ENCODE results near the gene COL19A1.
"Not testable (repeated sequence)": the region's sequence is repeated elsewhere in the genome, so short reads cannot be mapped to it uniquely, and the experiment has no call there.

Gene COL19A1

DNA sequence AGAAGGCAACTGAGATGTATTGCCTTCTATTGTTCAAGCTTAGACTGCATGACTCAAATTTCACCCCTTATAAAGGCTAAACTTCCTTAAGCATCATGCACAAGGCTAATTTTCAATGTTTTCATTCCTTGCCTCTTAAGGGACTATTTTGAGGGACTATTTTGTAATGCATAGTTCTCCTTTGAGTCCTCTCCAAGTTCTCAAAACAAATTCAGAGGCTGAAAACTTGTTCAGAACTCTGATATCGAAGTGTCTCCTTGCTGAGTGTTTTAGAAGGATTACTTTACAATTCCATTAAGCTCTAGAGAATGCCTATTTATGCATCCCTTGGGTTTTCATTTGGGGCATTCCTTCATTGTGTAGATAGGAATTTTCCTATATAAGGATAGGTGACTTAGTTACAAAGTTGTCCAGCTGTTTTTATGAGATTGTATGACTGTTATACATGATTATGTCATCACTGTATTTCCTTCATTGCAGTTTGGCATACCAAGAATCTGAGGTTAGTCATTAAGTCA is 41.7 kb downstream of the COL19A1 start:
- no peaks in the 10 kb centered on the region for H3K9me3 Mint-ChIP-seq (ENCODE audit: low read depth)
- no peaks in the 10 kb centered on the region for H3K36me3 Mint-ChIP-seq
- H3K27ac Mint-ChIP-seq = no peak overlapping the region
- no peak overlapping the region for H3K4me3 Mint-ChIP-seq
- H3K27me3 Mint-ChIP-seq = peaks cover 9% of the 10 kb centered on the region
- no peaks in the 10 kb centered on the region for H3K4me1 Mint-ChIP-seq (ENCODE audit: low read depth)

DNA sequence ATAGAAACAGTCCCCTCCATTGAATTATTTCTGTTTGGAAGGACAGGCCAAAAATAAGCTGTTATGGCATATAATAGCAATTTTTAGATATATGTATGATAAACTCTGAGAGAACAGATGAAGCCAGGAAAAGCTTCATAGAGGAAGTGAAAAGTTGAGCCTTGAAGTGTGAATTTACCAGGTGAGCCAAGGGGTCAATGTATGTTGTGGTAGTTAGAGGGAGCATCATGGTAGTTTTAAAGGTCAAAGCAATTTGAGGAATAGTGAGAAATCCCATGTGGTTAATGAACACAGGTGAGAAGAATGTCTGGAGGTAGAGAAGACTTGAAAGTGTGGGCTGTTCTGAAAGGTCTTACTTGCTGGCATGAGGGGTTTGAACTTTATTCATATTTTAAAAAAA is 47.0 kb downstream of the COL19A1 start:
- Mint-ChIP-seq H3K9me3 (ENCODE audit: low read depth) (no peaks in the 10 kb centered on the region), H3K4me1 (ENCODE audit: low read depth) (no peaks in the 10 kb centered on the region), H3K27ac (no peak overlapping the region), H3K36me3 (no peaks in the 10 kb centered on the region), H3K4me3 (no peak overlapping the region), H3K27me3 (peaks cover 8% of the 10 kb centered on the region)

GRCh38 chr6:69914015-69914485 is 47.7 kb downstream of the COL19A1 start:
- H3K4me1 Mint-ChIP-seq (ENCODE audit: low read depth) = no peaks in the 10 kb centered on the region
- H3K36me3 Mint-ChIP-seq = no peaks in the 10 kb centered on the region
- H3K4me3 Mint-ChIP-seq = no peak overlapping the region
- no peaks in the 10 kb centered on the region for H3K9me3 Mint-ChIP-seq (ENCODE audit: low read depth)
- peaks cover 8% of the 10 kb centered on the region for H3K27me3 Mint-ChIP-seq
- no peak overlapping the region for H3K27ac Mint-ChIP-seq

- H3K9me3 Mint-ChIP-seq (ENCODE audit: low read depth) = no peaks in the 10 kb centered on the region
- no peak overlapping the region for H3K4me3 Mint-ChIP-seq
- peaks cover 8% of the 10 kb centered on the region for H3K27me3 Mint-ChIP-seq
- H3K27ac Mint-ChIP-seq = no peak overlapping the region
- no peaks in the 10 kb centered on the region for H3K4me1 Mint-ChIP-seq (ENCODE audit: low read depth)
- no peaks in the 10 kb centered on the region for H3K36me3 Mint-ChIP-seq
Measured at GRCh38 chr6:69915346-69915745, 49.0 kb downstream of the COL19A1 start.

DNA sequence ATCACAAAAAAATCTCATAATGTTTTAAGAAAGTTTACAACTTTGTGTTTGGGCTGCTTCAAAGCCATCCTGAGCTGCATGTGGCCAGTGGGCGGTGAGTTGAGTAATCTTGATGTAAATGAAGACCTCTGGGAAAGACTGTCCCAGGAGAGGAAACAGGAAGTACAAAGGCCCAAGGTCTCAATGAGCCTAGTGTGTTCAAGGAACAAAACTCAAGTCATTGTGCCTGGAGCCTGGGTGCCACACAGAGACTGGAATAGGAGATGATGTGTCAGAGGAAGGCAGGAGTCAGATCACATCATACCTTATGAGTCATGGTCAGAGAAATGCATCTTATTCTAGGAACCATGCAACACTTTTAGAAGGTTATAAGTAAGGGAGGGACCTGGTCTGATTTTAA is 51.5 kb downstream of the COL19A1 start:
- Mint-ChIP-seq H3K27me3 (peaks cover 2% of the 10 kb centered on the region), H3K4me1 (ENCODE audit: low read depth) (no peaks in the 10 kb centered on the region), H3K27ac (no peak overlapping the region), H3K36me3 (no peaks in the 10 kb centered on the region), H3K9me3 (ENCODE audit: low read depth) (no peaks in the 10 kb centered on the region), H3K4me3 (no peak overlapping the region)

DNA sequence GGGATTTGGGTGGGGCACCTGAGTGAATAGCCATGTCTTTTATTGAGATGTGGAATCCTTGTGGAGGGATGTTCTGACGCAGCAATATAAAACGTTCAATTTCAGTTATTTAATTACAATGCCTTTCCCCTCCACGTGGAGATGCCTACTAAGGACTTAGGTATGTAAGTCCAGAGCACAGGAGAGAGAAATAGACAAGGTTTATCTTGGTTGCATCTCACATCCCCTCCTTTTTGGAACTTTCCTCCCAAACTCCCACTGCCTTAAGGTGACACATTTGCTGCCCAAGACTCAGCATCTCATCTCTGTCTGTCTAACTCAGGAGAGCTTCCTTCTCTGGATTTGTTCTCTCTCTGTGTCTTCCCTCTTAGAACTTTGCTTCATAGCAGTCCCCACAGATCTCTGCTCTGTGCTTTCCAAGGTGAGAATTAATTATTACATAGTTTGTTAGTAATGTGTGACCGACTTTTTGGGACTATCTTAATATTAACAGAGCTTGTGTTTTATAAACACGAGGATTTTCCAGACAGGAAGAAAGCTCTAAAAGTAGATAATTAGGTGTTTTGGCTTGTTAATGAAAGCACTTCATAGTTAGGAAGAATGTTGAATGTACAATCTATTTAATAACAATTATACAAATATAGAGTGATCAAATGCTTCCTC is 52.6 kb downstream of the COL19A1 start:
- Mint-ChIP-seq H3K4me3 (no peak overlapping the region), H3K9me3 (ENCODE audit: low read depth) (no peaks in the 10 kb centered on the region), H3K4me1 (ENCODE audit: low read depth) (no peaks in the 10 kb centered on the region), H3K27me3 (no peaks in the 10 kb centered on the region), H3K36me3 (no peaks in the 10 kb centered on the region), H3K27ac (no peak overlapping the region)

DNA sequence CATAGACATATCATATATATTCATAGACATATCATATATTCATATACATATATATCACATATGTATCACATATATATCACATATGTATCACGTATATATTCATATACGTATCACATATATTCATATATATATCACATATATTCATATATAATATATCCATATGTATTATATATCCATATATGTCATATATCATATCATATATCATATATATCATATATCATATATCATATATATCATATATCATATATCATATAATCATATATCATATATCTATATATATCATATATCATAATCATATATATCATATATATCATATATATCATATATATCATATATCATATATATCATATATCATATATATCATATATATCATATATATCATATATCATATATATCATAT is 54.7 kb downstream of the COL19A1 start:
- not testable (repeated sequence) for H3K4me1 Mint-ChIP-seq (ENCODE audit: low read depth); H3K4me3 Mint-ChIP-seq; H3K27ac Mint-ChIP-seq; H3K27me3 Mint-ChIP-seq; H3K9me3 Mint-ChIP-seq (ENCODE audit: low read depth); H3K36me3 Mint-ChIP-seq

DNA sequence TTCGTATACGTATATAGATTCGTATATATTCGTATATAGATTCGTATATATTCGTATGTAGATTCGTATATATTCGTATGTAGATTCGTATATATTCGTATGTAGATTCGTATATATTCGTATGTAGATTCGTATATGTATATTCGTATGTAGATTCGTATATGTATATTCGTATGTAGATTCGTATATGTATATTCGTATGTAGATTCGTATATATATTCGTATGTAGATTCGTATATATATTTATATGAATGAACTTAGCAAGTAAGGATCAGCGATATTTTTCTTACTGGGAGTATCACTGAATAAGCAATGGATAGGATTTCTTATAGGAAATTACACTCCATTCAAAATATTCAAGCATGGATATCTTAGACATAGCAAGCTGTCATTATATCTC is 55.3 kb downstream of the COL19A1 start:
- not testable (repeated sequence) for H3K4me3 Mint-ChIP-seq; H3K27ac Mint-ChIP-seq; H3K27me3 Mint-ChIP-seq; H3K4me1 Mint-ChIP-seq (ENCODE audit: low read depth); H3K9me3 Mint-ChIP-seq (ENCODE audit: low read depth); H3K36me3 Mint-ChIP-seq

DNA sequence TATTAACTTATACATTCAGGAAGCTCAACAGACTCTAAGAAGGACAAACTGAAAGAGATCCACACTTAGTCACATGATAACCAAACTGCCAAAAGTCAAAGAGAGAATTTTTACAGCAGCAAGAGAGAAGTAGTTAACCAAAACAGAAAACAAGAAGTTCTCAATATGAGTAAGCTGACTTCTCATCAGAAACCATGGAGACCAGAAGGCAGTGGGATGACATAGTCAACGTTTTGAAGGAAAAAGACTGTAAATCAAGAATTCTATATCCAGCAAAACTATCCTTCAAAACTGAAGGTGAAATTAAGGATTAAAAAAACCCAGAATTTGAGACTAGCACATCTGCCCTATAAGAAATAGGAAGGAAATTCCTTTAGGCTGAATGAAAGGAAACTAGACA is 60.4 kb downstream of the COL19A1 start:
- peaks cover 4% of the 10 kb centered on the region for H3K27me3 Mint-ChIP-seq
- no peak overlapping the region for H3K4me3 Mint-ChIP-seq
- peaks cover 3% of the 10 kb centered on the region for H3K36me3 Mint-ChIP-seq
- peaks cover 11% of the 10 kb centered on the region for H3K9me3 Mint-ChIP-seq (ENCODE audit: low read depth)
- H3K27ac Mint-ChIP-seq = no peak overlapping the region
- no peaks in the 10 kb centered on the region for H3K4me1 Mint-ChIP-seq (ENCODE audit: low read depth)

DNA sequence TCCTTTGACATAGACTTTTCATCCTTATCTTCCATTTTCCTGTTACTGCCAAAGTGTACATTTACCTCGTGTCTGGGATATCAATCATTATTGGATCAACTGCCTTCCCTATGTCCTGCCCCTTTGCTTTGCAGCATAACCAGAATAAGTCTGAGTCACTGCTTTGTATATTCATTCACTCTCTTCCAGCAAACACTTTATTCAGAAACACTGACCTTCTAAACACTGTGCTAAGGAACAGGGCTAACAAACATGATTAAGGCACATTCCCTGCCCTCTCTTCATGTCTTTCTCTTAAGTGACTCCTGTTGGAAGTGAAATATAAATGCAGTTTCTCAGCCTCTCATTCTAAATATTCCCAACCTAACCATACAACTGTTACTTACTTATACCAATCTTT is 66.9 kb downstream of the COL19A1 start:
- Mint-ChIP-seq H3K4me3 (no peak overlapping the region), H3K27ac (no peak overlapping the region), H3K36me3 (no peaks in the 10 kb centered on the region), H3K4me1 (ENCODE audit: low read depth) (no peaks in the 10 kb centered on the region), H3K27me3 (peaks cover 4% of the 10 kb centered on the region), H3K9me3 (ENCODE audit: low read depth) (no peaks in the 10 kb centered on the region)

GRCh38 chr6:69935079-69935478 is 68.7 kb downstream of the COL19A1 start:
- no peaks in the 10 kb centered on the region for H3K36me3 Mint-ChIP-seq
- H3K4me3 Mint-ChIP-seq = no peak overlapping the region
- no peaks in the 10 kb centered on the region for H3K4me1 Mint-ChIP-seq (ENCODE audit: low read depth)
- no peaks in the 10 kb centered on the region for H3K9me3 Mint-ChIP-seq (ENCODE audit: low read depth)
- peaks cover 9% of the 10 kb centered on the region for H3K27me3 Mint-ChIP-seq
- no peak overlapping the region for H3K27ac Mint-ChIP-seq

DNA sequence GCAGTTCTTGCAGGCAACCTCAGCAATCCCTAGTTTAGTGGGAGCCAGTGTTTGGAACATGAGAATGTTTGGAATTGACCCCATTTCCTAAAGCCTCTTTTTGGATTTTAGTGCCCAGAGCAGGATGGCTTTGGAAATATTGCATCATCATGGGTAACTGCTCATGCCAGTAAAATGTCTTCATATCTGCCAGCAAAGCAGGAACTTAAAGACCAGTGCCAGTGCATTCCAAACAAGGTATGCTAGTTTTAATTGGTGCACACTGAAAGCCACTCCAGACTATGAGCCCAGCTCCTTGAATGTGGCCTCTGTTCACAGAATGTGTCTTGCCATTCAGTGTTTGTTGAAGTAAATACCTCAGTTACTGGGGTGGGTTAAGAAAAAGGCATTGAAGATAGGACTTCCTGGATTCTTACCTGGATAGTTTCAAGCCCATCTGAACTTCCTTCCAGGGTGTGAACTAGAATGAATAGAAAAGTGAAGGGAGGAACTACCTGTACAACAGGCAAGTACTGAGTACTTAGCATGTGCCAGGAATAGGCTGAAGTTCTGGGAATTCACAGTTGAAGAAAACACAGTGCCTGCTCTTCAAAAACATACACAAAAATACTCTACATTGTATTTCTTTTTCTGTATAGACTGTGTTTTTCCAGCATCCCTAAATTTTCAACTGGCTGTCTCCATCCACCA is 70.5 kb downstream of the COL19A1 start:
- no peaks in the 10 kb centered on the region for H3K36me3 Mint-ChIP-seq
- peaks cover 8% of the 10 kb centered on the region for H3K27me3 Mint-ChIP-seq

GRCh38 chr6:69937402-69938136 is 71.2 kb downstream of the COL19A1 start:
- no peak overlapping the region for H3K4me3 Mint-ChIP-seq
- no peaks in the 10 kb centered on the region for H3K4me1 Mint-ChIP-seq (ENCODE audit: low read depth)
- H3K27me3 Mint-ChIP-seq = peaks cover 8% of the 10 kb centered on the region
- no peak overlapping the region for H3K27ac Mint-ChIP-seq
- no peaks in the 10 kb centered on the region for H3K36me3 Mint-ChIP-seq
- H3K9me3 Mint-ChIP-seq (ENCODE audit: low read depth) = no peaks in the 10 kb centered on the region

More for the DNA sequence above, 70.5 kb downstream of the COL19A1 start:
- Mint-ChIP-seq H3K9me3 (ENCODE audit: low read depth) (no peaks in the 10 kb centered on the region), H3K27ac (no peak overlapping the region), H3K4me3 (no peak overlapping the region), H3K4me1 (ENCODE audit: low read depth) (no peaks in the 10 kb centered on the region)

DNA sequence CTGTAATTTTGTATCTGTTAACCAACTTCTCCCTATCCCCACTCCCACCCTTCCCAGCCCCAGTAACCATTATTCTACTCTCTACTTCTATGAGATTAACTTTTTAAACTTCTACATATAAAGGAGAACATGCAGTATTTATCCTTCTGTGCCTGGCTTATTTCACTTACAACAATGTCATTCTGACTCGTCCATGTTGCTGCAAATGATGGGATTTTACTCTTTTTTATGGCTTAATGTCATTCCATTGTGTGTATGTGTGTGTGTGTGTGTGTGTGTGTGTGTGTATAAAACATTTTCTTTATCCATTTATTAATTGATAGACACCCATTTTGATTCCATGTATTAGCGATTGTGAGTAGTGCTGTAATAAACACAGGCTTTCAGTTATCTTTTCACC is 76.1 kb downstream of the COL19A1 start:
- H3K27me3 Mint-ChIP-seq = peaks cover 11% of the 10 kb centered on the region
- H3K36me3 Mint-ChIP-seq = no peaks in the 10 kb centered on the region
- H3K27ac Mint-ChIP-seq = no peak overlapping the region
- no peaks in the 10 kb centered on the region for H3K4me1 Mint-ChIP-seq (ENCODE audit: low read depth)
- no peak overlapping the region for H3K4me3 Mint-ChIP-seq
- no peaks in the 10 kb centered on the region for H3K9me3 Mint-ChIP-seq (ENCODE audit: low read depth)

GRCh38 chr6:69945192-69945591 is 78.8 kb downstream of the COL19A1 start:
- Mint-ChIP-seq H3K27ac (no peak overlapping the region), H3K4me1 (ENCODE audit: low read depth) (no peaks in the 10 kb centered on the region), H3K9me3 (ENCODE audit: low read depth) (no peaks in the 10 kb centered on the region), H3K4me3 (no peak overlapping the region), H3K27me3 (peaks cover 5% of the 10 kb centered on the region), H3K36me3 (no peaks in the 10 kb centered on the region)

All from activated naive CD8-positive, alpha-beta T cell (primary cell).